Suppressor macrophage (primary cell): ENCODE measurements around the gene PLIN5.
"Not testable (repeated sequence)": the region's sequence is repeated elsewhere in the genome, so short reads cannot be mapped to it uniquely, and the experiment has no call there.

Source experiments
- DNase-seq, 4 experiments: peaks; one replicate each; pipeline ENCODE4 v3.0.0-alpha.2; 2020 to 2022

The PLIN5 gene

GRCh38 chr19:4542896-4543841, 8.1 kb upstream of the PLIN5 start:
- DNase-seq: peak; percentile 71 to 82 (median 80)

DNA sequence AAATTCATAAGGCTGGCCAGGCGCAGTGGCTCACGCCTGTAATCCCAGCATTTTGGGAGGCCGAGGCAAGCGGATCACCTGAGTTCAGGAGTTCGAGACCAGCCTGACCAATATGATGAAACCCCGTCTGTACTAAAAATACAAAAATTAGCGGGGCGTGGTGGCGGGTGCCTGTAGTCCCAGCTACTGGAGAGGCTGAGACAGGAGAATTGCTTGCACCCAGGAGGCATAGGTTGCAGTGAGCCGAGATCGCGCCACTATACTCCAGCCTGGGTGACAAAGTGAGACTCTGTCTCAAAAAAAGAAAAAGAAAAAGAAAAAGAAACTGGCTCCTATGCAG, 6.8 kb upstream of the PLIN5 start:
- DNase-seq: not testable (repeated sequence)

- peak; percentile 76 to 89 (median 84) for DNase-seq
Observed at GRCh38 chr19:4541114-4541805, 6.2 kb upstream of the PLIN5 start.

DNA sequence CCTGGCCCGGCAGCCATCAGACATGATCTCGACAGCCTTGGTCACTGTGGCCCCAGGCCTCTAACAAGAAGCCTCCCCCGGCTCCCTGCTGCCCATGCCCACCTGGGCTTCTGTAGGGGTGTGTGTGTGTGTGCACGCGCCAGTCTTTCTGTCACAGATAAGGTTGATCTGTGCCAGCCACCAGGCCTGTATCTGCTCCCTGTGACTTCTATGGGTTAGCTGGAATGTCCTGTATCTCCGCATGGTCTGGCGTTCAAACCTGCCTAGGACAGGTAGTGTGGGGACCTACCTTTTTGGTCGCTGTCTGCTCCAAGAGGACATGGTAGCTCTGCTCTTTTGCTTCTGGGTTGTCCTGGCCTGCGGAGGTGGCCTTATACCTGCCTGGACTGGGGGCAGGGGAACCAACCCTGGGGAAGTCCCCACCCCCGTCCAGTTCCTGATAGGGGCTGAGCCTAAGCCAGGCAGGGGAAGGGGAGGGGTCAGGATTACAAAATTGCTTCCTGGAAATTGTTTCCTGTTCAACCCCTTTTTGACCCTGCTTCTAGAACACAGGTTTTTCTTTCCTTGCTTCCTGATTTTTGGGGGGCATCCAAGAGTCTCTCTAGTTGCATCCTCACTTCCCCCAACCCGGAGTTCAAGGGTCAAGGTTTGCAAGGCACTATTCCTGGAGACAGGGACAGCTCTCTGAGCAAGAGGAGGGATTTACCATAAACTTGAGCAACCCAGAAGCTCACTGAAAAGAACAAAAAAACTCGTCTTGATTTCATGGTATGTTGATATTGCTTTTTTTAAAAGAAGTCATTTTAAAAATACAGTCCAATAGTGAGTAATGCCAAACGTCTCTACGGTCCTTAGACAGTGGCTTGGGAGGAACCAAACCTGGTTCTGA, 4.9 kb upstream of the PLIN5 start, which contains the start of gene LRG1:
LRG1 (minus strand) TSS at position 344 of the 889 bp plus-strand sequence; CDS start at position 321, 23 bp downstream.
- peak; percentile 83 to 93 (median 90) for DNase-seq

DNA sequence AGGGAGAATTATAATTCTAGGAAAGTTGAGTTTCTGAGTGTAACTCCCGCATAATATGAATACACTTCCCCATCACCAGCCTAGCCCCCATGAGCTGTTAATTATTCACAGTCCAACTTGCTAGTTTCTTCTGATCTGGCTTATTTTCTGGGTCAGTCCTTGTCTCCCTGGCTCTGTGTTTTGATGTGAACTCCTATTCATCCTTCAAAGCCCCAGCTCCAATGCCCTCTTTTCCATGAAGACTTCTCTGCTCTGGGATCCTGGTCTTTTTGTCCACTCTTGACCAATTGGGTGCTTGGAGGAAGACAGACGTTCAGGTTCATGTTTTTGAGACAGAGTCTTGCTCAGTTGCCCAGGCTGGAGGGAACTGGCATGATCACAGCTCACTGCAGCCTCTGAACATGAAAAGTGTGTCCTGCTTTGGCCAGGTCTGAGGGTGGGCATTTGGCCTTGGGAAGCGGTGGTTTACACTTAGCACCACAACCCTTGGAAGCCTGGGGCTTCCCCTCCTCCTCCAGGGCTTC, 4.2 kb upstream of the PLIN5 start:
- no peak for DNase-seq

GRCh38 chr19:4538601-4538954, 3.6 kb upstream of the PLIN5 start:
- no peak for DNase-seq

GRCh38 chr19:4537953-4538600, 3.1 kb upstream of the PLIN5 start:
- DNase-seq: no peak

DNA sequence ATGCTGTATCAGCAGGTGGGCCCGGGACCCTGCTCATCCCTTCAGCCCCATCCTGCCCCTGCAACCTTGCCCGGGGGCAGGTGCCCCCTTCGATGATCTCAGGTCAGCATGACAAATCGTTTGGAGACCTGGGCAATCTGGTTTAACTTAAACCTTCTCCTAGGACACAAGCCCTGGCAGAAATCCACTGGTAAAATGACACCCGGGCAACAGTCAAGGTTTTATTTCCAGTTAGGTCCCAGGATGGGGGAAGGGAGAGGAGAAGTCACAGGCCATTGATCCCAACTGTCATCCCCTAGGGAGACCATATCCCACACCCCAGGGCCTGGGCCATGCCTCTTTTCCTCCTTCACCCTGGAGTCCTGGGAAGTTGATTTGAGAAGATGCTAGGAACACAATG, 1.8 kb upstream of the PLIN5 start:
- no peak for DNase-seq

- no peak for DNase-seq
Observed at GRCh38 chr19:4533835-4534424, 1.1 kb downstream of the PLIN5 start.

GRCh38 chr19:4533334-4533733, 1.7 kb downstream of the PLIN5 start:
- no peak for DNase-seq

DNA sequence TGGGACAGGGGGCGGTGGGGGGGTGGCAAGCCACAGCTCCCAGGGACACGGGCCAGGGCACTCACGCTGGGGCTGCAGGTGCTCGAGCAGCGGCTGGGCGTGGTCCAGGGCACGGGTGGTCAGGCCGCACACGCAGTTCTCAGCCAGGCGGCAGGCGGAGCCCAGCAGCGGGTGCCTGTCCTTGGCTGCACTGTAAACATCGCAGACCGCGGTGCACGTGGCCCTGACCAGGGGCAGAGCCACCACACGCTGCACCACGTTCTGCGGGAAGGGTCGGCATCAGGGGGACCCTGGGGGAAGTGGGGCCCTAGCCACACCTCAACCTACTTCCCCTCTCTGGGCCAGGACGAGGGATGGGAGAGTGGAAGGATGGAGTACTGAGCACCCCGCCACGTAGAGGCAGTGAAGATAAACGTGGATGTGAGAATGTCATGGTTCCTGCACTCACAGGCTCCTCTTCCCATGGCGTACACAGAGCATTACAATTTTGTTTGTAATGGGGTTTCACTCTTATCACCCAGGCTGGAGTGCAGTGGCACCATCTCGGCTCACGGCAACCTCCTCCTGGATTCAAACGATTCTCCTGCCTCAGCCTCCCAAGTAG, 3.4 kb downstream of the PLIN5 start:
- no peak for DNase-seq

- DNase-seq: no peak
Observed at GRCh38 chr19:4529924-4530522, 5.0 kb downstream of the PLIN5 start.

DNA sequence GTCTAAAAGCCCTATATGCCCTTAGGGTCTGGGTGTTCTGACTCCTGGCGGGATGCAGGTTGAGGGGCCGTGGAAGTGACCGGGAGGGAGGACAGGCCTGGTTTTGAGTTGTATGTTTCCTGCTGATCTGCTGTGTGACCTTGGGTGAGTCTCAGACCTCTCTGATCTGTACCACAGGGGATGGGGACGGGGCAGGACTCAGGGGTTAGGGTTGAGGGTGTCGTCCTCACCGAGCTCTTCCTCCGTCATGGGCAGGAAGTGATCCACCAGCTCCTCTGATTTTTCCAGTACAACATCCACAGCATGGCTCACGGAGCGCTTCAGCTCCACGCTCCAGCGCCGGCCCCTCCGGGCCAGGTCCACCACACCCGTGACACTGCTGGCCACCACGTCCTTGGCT, 6.2 kb downstream of the PLIN5 start:
- DNase-seq: no peak

GRCh38 chr19:4527377-4527776, 7.6 kb downstream of the PLIN5 start:
- not testable (repeated sequence) for DNase-seq

DNA sequence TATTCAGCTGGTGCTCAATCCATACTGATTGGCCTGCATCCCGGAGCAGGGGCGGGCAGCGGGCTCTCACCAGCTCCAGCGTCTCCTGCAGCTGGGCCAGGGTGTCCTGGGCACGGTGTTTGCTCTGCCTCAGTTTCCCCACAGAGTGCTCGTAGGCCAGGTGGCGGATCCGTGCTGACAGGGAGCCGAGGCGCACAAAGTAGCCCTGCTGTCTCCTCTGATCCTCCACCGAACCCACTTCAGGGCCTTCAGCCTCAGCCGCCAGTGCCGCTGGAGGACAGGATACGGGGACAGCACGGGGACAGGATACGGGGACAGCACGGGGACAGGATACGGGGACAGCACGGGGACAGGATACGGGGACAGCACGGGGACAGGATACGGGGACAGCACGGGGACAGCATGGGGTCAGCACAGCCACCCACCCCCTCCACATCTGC, 9.4 kb downstream of the PLIN5 start:
- DNase-seq: no peak

DNA sequence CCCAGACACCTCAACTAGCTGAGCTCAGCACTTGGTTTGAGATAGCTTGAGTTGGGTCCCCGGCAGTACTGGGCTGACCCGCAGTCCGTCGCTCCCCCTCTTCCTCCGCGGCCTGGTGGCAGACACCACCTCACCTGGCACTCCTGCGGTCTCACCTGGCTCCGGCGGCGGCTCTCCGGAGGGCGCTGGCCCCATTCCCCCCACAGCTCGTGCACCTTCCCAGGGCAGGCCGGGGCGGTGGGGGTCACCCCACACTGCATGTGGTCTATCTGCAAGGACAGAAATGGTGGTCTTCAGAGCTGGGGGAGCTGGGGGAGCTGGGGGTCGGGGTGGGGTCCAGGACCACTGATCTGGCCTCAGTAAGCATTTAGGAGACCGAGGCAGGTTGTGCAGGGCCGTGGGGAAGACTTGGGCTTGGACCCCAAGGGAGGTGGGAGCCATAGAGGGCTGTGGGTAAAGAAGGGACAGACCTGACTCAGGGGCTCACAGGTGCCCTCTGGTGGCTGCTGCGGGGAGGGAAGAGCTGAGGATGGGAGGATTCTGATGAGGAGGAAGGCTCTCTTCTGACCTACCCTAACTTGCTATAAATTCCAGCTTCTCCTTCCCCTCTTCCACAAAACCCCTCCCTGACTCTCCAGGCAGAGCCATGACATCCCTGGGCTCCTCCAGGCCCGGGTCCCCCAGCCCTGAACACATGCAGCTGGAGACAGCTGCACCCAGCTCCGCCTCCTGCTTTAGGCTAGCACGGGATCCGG, 10.0 kb downstream of the PLIN5 start:
- peak; percentile 71 to 87 (median 79) for DNase-seq

DNA sequence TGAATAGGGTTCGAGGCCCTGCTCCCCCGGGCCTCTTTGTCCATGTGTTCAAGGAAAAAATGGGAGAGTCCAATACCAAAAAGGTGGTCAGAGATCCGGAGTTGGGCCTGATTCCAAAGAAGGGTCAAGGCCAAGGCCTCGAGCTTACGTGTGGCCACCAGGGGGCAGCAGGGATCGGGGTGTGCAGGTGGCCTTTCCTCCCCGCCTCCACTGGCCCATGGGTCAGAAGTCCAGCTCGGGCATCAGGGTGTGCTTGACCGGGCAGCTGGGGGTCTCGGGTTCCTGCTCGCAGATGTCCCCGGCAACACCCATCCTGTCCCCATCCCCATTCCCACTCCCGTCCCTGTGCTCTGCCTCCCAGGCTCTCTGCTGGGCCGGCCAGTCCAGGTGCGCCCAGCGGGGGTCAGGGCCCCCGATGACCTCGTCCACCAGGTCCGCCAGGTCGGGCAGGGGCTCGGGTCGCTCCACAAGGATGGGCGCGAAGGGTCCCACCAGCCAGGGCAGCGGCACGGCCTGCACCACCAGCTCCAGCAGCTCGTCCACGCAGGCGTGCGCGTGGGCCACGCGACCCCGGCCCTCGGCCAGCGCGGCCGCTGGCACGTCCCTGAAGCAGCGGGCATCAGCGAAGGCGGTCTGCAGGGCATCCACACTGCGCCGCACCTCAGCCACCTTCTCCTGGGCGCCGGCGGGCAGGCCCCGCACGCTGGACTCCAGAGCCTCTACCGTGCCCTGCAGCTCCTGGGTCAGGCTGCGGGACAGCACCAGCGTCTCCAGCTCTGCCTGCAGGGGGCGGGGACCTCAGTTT, 11.5 kb downstream of the PLIN5 start:
- DNase-seq: peak; percentile 71 to 91 (median 77)

DNA sequence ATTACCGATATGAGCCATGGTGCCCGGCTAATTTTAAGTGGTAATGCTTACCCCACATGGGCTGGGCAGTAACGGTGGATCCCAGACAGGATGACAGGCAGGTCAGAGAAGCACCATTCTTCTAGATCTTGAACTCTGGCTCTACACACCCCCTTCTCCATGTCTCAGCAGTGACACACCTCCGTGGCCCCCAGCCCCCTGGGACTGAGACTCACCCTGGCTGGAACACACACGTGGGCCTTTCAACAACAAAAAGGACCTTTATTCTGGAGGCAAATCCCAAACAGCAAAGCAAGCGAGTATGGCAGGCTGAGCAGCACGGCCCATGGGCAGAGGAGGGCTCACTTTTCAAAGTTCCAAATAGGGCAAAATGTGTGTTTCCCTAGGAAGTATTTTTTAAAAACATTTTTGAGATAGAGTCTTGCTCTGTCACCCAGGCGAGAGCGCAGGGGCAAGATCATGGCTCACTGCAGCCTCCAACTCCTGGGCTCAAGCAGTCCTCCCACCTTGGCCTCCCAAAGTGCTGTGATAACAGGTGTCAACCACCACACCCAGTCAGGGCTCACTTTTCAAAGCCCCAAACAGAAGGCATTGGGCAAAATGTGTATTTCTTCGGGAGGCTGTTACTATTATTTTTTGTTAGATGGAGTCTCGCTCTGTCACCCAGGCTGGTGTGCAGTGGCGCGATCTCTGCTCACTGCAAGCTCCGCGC, 12.6 kb downstream of the PLIN5 start:
- no peak for DNase-seq
